DOHH2 (cell line): ENCODE measurements around the gene STAG1.

Source experiments
- H3F3A ChIP-seq: fragments of 200-600 bp; sonication (generic), shearing (Covaris generic); 2 replicates; pipeline ENCODE4 v1.6.0; 2016; ENCODE audit warnings: antibody characterized with exemption, mild to moderate bottlenecking; ENCODE audit not compliant: control insufficient read depth, insufficient read depth
- H3K27ac ChIP-seq: fragments of 200-600 bp; sonication (generic); 2 replicates; pipeline ENCODE4 v1.5.1; 2014; ENCODE audit warnings: low read depth, mild to moderate bottlenecking, low read length, moderate library complexity
- H3K27me3 ChIP-seq: fragments of 200-600 bp; sonication (generic); 2 replicates; pipeline ENCODE4 v1.6.1; 2014; ENCODE audit warnings: mild to moderate bottlenecking, low read length, mixed read lengths; ENCODE audit not compliant: control insufficient read depth
- H3K36me3 ChIP-seq: fragments of 200-600 bp; sonication (generic); 2 replicates; pipeline ENCODE4 v1.6.1; 2014; ENCODE audit warnings: mild to moderate bottlenecking, low read length, moderate library complexity, mixed read lengths; ENCODE audit not compliant: control insufficient read depth
- H3K4me1 ChIP-seq: fragments of 200-600 bp; sonication (generic); 2 replicates; pipeline ENCODE4 v1.6.1; 2014; ENCODE audit warnings: mild to moderate bottlenecking, low read length, mixed read lengths; ENCODE audit not compliant: control insufficient read depth
- H3K4me2 ChIP-seq: fragments of 200-600 bp; sonication (generic); 2 replicates; pipeline ENCODE4 v1.6.0; 2014; ENCODE audit warnings: mild to moderate bottlenecking, low read length, moderate library complexity
- H3K4me3 ChIP-seq: fragments of 200-600 bp; sonication (generic); 2 replicates; pipeline ENCODE4 v1.5.1; 2014; ENCODE audit warnings: mild to moderate bottlenecking, low read length, mixed read lengths
- H3K79me2 ChIP-seq: fragments of 200-600 bp; sonication (generic); 2 replicates; pipeline ENCODE4 v1.6.1; 2014; ENCODE audit warnings: mild to moderate bottlenecking, low read length, mixed read lengths; ENCODE audit not compliant: control insufficient read depth
- H3K9me2 ChIP-seq: fragments of 200-600 bp; sonication (generic); replicated peaks from 2 replicates; pipeline ENCODE4 v1.6.1; 2014; ENCODE audit warnings: mild to moderate bottlenecking, low read length, mixed read lengths; ENCODE audit not compliant: control insufficient read depth
- H3K9me3 ChIP-seq: fragments of 200-600 bp; sonication (generic); 2 replicates; pipeline ENCODE4 v1.6.1; 2014; ENCODE audit warnings: antibody characterized with exemption, low read length, mixed read lengths; ENCODE audit not compliant: control insufficient read depth, insufficient read depth
- H4K20me1 ChIP-seq: fragments of 200-600 bp; sonication (generic); 2 replicates; pipeline ENCODE4 v1.6.0; 2014; ENCODE audit warnings: low read depth, mild to moderate bottlenecking, antibody characterized with exemption, low read length, moderate library complexity; ENCODE audit not compliant: control insufficient read depth, insufficient read depth
- EZH2phosphoT487 ChIP-seq: fragments of 200-600 bp; sonication (generic); IDR thresholded peaks from 2 replicates; pipeline ENCODE4 v1.6.1; 2017; ENCODE audit warnings: borderline replicate concordance, mild to moderate bottlenecking, antibody characterized with exemption, low read length, moderate library complexity, mixed read lengths
- TF ChIP-seq, protein P1 (sequence below): fragments of 200-600 bp; sonication (generic); IDR thresholded peaks from one replicate; pipeline ENCODE4 v1.5.1; 2014; ENCODE audit warnings: antibody characterized with exemption, mild to moderate bottlenecking, low read depth, low read length; ENCODE audit not compliant: poor library complexity, severe bottlenecking

STAG1 gene

DNA sequence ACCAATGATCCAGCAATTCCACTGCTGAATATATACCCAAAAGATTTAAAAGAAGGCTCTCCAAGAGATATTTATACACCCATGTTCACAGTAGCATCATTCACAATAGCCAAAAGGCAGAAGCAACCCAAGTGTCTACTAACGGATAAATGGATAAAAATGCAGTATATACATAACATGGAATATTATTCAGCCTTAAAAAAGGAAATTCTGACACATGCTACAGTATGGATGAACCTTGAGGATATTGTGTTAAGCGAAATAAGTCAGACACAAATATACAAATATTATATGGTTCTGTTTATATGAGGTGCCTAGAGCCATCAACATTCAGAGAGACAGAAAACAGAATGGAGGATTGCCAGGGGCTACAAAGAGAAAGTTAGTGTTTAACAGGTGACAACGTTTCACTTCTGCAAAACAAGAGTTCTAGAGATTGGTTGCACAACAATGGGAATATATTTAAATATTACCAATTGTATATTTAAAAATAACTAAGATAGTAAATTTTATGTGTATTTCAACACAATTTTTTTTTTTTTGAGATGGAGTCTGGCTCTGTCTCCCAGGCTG, 69.4 kb downstream of the STAG1 start:
- H3K9me2 ChIP-seq = no peaks in the 10 kb centered on the region
- H3K27me3 ChIP-seq = no peaks in the 10 kb centered on the region
- H3K4me2 ChIP-seq = no peak overlapping the region
- H4K20me1 ChIP-seq = peaks cover 4% of the 10 kb centered on the region; the same call in 1 of the 2 replicates
- H3K4me3 ChIP-seq = no peak overlapping the region
- no peaks in the 10 kb centered on the region for H3F3A ChIP-seq
- 0 out of 2 replicates have a peak, but pooled peaks cover 3% of the 10 kb centered on the region for H3K4me1 ChIP-seq
- peaks cover 95% of the 10 kb centered on the region for H3K79me2 ChIP-seq
- H3K27ac ChIP-seq = no peak overlapping the region
- H3K36me3 ChIP-seq = no peaks in the 10 kb centered on the region
- no peak for TF ChIP-seq EZH2phosphoT487
- TF ChIP-seq, protein P1, sequence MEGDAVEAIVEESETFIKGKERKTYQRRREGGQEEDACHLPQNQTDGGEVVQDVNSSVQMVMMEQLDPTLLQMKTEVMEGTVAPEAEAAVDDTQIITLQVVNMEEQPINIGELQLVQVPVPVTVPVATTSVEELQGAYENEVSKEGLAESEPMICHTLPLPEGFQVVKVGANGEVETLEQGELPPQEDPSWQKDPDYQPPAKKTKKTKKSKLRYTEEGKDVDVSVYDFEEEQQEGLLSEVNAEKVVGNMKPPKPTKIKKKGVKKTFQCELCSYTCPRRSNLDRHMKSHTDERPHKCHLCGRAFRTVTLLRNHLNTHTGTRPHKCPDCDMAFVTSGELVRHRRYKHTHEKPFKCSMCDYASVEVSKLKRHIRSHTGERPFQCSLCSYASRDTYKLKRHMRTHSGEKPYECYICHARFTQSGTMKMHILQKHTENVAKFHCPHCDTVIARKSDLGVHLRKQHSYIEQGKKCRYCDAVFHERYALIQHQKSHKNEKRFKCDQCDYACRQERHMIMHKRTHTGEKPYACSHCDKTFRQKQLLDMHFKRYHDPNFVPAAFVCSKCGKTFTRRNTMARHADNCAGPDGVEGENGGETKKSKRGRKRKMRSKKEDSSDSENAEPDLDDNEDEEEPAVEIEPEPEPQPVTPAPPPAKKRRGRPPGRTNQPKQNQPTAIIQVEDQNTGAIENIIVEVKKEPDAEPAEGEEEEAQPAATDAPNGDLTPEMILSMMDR = no peak
- no peaks in the 10 kb centered on the region for H3K9me3 ChIP-seq

- Histone ChIP-seq H3K9me2 (no peaks in the 10 kb centered on the region), H3K4me2 (no peak overlapping the region), H3K27ac (no peak overlapping the region), H3K9me3 (no peaks in the 10 kb centered on the region), H3K4me3 (no peak overlapping the region), H3F3A (no peaks in the 10 kb centered on the region), H3K79me2 (peaks cover 92% of the 10 kb centered on the region), H3K27me3 (no peaks in the 10 kb centered on the region), H3K4me1 (peaks cover 22% of the 10 kb centered on the region), H3K36me3 (no peaks in the 10 kb centered on the region), H4K20me1 (peaks cover 12% of the 10 kb centered on the region; the same call in 1 of the 2 replicates)
- no peak for TF ChIP-seq EZH2phosphoT487
- TF ChIP-seq, protein P1 = no peak
Observed at GRCh38 chr3:136678981-136679380, 73.2 kb downstream of the STAG1 start.

DNA sequence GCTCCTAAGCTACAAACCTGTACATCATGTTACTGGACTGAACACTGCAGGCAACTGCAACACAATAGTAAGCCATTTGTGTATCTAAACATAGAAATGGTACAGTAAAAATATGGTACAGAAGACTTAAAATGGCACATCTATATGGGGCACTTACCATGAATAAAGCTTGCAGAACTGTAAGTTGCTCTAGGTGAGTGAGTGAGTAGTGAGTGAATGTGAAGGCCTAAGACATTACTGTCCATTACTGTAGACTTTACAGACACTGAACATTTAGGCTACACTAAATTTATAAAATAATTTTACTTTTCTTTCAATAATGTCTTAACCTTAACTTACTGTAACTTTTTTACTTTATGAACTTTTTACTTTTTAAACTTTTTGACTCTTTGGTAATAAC, 76.2 kb downstream of the STAG1 start:
- Histone ChIP-seq H4K20me1 (peaks cover 9% of the 10 kb centered on the region; the same call in 1 of the 2 replicates), H3K9me2 (no peaks in the 10 kb centered on the region), H3K9me3 (no peaks in the 10 kb centered on the region), H3K4me1 (peaks cover 19% of the 10 kb centered on the region), H3K36me3 (peaks cover 6% of the 10 kb centered on the region; the same call in 1 of the 2 replicates), H3F3A (no peaks in the 10 kb centered on the region), H3K79me2 (peaks cover 91% of the 10 kb centered on the region), H3K4me3 (no peak overlapping the region), H3K27me3 (no peaks in the 10 kb centered on the region), H3K27ac (no peak overlapping the region), H3K4me2 (no peak overlapping the region)
- TF ChIP-seq, protein P1 = no peak
- no peak for TF ChIP-seq EZH2phosphoT487
